Measurements from ENCODE around the gene LIME1.
"Not testable (repeated sequence)": the region's sequence is repeated elsewhere in the genome, so short reads cannot be mapped to it uniquely, and the experiment has no call there.

DNA sequence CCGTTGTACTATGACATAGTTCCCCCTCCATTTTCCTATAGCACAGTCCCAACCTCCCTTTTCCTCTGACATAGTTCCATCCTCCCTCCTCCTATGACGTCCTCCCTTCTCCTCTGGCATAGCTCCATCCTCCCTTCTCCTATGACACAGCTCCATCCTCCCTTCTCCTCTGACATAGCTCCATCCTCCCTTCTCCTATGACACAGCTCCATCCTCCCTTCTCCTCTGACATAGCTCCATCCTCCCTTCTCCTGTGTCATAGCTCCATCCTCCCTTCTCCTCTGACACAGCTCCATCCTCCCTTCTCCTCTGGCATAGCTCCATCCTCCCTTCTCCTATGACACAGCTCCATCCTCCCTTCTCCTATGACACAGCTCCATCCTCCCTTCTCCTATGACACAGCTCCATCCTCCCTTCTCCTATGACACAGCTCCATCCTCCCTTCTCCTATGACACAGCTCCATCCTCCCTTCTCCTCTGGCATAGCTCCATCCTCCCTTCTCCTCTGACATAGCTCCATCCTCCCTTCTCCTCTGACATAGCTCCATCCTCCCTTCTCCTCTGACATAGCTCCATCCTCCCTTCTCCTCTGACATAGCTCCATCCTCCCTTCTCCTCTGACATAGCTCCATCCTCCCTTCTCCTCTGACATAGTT lies 13.4 kb upstream of the LIME1 start:
- not testable (repeated sequence) for TF ChIP-seq KDM2B (CRISPR knock-in tag; IDR thresholded peaks at IDR 0.05); SIRT6 (IDR thresholded peaks at IDR 0.05; ENCODE audit: low read depth, low read length); CTCF (IDR thresholded peaks at IDR 0.05 in 2 of 3, conservative IDR thresholded peaks at IDR 0.05 in 1 of 3; ENCODE audit: insufficient read depth in 2 of 3, low read depth in 1 of 3, low read length in 3 of 3); ARID3A (IDR thresholded peaks at IDR 0.05; ENCODE audit: borderline replicate concordance, low read depth, low read length); POLR2AphosphoS5 (IDR thresholded peaks at IDR 0.05; ENCODE audit: control insufficient read depth, insufficient read depth, low read depth, low read length); SMARCE1 (IDR thresholded peaks at IDR 0.05); JUND (IDR thresholded peaks at IDR 0.05; ENCODE audit: borderline replicate concordance, low read depth, low read length); JUND (tag; IDR thresholded peaks at IDR 0.05; ENCODE audit: borderline replicate concordance, low read depth, low read length); ZBTB1 (CRISPR knock-in tag; IDR thresholded peaks at IDR 0.05; ENCODE audit: borderline replicate concordance, low read depth); ARID4B (CRISPR knock-in tag; IDR thresholded peaks at IDR 0.05); POLR2A (conservative IDR thresholded peaks at IDR 0.05); BRF1 (IDR thresholded peaks at IDR 0.05; ENCODE audit: borderline replicate concordance, extremely low read depth, insufficient read length)
- TF ChIP-seq, protein P1, sequence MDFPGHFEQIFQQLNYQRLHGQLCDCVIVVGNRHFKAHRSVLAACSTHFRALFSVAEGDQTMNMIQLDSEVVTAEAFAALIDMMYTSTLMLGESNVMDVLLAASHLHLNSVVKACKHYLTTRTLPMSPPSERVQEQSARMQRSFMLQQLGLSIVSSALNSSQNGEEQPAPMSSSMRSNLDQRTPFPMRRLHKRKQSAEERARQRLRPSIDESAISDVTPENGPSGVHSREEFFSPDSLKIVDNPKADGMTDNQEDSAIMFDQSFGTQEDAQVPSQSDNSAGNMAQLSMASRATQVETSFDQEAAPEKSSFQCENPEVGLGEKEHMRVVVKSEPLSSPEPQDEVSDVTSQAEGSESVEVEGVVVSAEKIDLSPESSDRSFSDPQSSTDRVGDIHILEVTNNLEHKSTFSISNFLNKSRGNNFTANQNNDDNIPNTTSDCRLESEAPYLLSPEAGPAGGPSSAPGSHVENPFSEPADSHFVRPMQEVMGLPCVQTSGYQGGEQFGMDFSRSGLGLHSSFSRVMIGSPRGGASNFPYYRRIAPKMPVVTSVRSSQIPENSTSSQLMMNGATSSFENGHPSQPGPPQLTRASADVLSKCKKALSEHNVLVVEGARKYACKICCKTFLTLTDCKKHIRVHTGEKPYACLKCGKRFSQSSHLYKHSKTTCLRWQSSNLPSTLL (IDR thresholded peaks at IDR 0.05): not testable (repeated sequence)
- TF ChIP-seq, protein P2, sequence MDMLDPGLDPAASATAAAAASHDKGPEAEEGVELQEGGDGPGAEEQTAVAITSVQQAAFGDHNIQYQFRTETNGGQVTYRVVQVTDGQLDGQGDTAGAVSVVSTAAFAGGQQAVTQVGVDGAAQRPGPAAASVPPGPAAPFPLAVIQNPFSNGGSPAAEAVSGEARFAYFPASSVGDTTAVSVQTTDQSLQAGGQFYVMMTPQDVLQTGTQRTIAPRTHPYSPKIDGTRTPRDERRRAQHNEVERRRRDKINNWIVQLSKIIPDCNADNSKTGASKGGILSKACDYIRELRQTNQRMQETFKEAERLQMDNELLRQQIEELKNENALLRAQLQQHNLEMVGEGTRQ (CRISPR knock-in tag; IDR thresholded peaks at IDR 0.05): not testable (repeated sequence)
